Activated naive CD4-positive, alpha-beta T cell (primary cell): ENCODE results near the gene MBP.

Experiments
- DNase-seq, 4 experiments: peaks; one replicate each; lab custom pipeline; 2025; lab: John Stamatoyannopoulos, UW

MBP gene

GRCh38 chr18:77047803-77048419, 84.7 kb downstream of the MBP start:
- DNase-seq, result no peak

DNA sequence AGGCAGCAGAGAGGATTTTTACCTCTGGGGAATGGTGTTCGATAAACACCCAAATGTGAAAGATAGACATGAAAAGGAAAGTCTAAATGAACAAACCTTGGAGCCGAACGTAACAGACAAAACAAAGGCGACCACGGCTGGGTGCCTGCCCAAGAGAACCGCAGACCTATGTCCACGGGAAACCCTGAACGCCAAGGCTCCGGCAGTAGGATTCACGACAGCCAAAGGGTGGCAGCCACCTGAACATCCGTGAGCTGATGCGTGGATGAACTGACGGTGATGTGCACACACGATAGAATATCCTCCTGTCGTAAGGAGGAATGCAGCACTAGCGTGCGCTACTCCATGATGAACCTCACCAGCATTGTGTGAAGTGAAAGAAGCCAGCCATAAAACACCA, 85.6 kb downstream of the MBP start:
- DNase-seq, result no peak

DNA sequence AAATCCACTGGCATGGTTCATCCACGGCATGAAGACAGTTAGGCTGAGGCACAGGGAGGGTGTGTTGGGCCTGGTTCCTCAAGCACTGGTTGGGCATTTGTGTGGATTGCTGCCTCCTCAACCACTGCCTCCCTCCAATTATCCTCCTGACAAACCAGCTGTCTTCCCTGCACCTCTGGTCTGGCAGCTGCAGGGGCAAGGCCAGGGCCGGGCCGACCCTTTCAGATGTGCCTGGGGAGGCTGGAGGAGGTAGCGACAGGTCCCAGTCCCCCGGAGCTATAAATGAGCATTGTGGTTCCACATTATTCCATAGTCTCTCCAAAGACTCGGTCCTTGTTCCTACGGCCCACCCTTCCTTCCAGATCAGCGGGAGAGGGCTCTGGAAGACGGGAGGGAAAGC, 86.2 kb downstream of the MBP start:
- DNase-seq, result no peak

DNA sequence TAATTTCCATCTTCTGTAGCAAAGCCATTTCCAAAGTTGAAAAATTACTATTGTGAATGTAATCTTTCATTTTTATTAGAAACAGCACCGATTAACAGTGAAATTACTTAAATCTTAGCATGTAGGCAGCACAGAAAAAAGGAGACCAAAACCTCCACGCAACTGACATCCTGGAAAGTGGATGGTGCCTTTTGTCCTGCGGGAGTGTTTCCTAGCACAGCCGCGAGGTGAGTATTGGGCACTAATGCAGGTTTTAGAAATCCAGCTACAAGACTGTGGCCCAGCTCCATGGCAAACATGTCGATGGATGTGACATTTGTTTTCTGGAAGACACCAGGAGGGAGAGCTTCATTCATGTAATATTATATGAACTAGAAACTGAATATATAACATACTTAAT, 86.9 kb downstream of the MBP start:
- no peak for DNase-seq

DNA sequence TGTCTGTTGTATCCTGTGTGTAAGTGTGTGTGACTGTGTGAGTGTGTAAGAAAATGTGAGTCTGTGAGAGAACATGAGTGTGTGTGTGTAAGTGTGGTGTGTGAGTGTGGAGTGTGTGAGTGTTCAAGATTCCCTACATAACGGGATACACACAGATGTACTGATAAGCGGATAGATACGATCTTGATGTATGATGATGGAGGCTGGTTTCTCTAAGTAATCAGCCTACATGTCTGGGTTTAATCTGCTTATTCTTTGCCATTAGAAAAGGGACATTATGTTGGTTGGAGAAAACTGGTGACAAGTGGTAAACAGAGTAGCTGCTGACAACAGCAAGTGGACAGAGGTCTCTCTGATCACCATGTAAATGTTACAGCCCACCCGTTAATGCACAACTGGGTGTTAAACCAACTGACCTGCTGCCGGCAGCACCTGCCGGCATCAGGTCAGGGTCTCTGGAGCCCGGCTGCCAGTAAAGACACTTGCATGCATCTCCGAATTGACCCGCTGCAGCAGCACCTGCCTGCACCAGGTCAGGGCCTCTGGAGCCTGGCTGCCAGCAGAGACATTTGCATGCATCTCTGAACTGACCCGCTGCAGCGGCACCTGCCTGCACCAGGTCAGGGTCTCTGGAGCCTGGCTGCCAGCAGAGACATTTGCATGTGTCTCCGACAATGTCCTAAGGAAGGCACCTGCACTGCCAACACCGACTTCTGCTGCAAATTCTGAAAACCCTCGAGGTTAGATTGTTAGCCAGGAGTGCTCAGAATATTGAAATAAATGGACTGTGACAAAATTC, 87.5 kb downstream of the MBP start:
- DNase-seq, result no peak

DNA sequence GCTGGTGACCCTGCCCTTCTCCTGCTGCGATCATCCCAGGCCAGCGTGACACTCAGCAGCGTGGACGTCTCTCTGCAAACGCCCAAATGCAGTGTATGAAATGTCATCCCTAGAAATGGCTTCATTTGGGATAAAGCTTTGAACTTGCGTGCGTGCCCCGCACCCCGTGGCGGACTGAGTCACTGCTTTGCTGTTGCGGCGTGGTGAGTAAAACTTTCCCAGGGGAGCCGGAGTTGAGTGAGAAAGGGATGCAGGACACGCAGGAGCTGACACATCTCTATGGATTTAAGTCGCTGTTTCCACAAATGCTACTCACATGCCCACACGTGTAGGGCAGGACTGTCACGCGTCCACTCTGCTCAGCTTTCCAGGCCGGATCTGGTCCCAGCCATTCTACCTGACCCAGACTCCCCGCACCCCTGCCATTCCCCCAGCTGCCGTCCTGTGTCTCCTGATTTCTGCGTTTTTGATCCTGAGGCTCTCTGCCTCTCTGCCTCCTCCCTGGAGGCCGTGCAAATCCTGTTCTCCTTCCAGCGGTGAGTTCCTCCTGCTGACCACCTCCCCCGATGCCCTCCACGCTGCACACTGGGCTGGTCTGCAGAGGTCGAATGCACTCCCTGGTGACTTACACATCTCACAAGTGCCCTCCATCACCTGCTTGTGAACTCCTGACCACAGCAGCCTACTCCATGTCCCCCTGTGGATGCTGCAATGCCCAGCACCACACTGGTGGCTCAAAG, 88.9 kb downstream of the MBP start:
- DNase-seq, result no peak

- DNase-seq, result no peak
These were observed 90.0 kb downstream of the MBP start for GRCh38 chr18:77042583-77042982.

- DNase-seq, result no peak
These were observed 93.1 kb downstream of the MBP start for GRCh38 chr18:77039196-77040130.

DNA sequence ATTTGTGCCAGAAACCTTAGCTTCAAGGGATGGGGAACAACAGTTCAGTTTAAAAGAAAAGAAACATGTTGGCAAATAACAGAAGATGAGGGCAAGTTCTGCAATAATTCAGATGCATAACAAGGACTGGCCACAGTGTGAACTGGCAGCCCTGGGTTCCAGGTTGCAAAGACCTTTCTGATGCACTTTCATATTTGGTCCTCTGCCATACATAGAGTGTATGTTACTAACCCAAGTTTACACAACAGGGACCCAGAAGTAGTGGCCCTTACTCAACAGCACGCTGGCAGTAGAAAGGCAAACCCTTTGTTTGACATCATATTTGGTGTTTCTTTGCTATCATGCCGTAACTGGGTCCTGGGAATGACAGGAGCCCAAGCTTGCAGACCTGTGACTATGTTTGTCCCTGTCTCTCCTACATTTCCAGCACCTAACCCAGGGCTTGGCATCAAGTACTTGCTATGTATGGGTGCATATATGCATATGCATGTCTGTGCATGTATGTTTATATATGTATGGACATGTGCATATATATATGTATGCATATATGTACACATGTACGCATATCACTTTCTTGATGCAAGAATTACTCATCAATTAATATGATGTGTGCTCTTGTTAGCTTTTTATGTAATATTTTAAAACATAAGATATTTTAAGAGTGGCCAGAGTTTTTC, 94.3 kb downstream of the MBP start:
- no peak for DNase-seq

DNA sequence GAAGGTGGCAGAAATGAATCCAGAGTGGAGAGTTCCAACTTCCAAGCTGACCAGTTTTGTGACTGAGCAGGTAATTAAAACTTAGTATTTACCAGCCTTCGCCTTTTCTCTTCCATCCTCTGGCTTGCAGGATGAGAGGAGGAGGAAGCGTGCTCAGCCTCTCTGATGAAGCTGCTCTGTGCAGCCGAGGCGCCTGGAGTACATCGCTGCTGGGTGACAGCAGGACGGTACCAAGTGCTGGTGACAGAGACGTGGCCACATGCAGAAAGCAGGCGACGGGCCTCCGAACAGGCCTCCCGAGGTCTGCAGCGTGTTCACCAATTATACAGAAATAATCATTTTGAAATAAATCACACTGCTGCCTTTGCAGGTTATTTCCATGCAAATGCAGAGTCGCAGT, 95.0 kb downstream of the MBP start:
- no peak for DNase-seq

- DNase-seq, result no peak
These were observed 97.0 kb downstream of the MBP start for GRCh38 chr18:77035380-77036187.

DNA sequence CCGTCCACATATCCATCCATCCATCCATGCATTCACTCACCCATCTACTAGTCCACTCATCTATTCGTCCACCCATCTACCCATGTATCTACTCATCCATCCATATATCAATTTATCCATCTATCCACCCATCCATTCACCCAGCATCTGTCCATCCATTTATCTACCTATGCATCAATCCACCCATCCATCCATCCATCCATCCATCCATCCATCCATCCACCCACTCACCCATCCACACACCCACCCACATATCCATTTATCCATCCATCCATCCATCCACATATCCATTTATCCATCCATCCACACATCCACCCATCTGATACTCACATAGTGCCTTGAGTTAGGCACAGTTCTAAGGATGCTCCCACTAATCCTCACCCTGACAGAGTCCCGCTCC, 99.0 kb downstream of the MBP start:
- DNase-seq, result no peak

GRCh38 chr18:77032181-77032701, 100.3 kb downstream of the MBP start:
- DNase-seq, result no peak

DNA sequence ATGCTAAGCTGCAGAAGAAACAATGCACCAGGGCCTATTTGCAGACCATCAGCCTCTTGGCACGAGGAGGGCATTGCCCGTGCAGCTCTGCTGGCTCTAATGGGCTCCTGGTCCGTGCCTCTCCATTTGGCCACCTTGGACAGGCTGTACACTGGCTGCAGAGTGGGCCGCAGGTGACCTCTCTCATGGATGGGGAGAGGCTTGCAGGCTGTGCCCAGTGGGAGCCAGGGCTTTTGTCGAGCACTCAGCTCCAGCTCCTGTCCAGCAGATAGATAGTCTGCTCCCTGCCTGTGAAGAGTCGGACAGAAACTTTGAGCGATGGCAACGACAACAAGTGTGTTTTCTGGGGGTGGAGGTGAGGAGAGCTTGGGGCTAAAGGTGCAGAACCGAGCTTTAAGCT, 100.9 kb downstream of the MBP start:
- no peak for DNase-seq

- no peak for DNase-seq
These were observed 102.4 kb downstream of the MBP start for GRCh38 chr18:77030201-77030600.

- no peak for DNase-seq
These were observed 106.7 kb downstream of the MBP start for GRCh38 chr18:77025831-77026363.

DNA sequence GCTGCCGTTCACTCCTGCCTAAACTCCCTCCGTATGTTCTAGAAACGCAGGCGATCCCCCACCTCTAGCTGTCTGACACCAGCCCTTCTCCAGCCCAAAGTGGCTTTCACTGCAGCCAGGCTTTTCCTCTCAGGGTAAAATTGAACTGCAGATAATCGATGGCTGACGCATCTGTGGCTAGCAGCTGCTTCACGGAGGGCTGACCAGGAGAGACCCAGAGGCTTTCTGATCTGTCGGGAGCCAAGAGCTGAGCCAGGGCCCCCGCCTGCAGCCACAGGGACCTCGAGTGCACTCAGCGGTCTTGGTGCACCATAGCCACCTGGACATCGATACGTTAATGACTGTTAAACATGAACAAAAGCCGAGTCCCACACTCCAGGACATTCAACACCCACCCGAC, 107.5 kb downstream of the MBP start:
- no peak for DNase-seq

DNA sequence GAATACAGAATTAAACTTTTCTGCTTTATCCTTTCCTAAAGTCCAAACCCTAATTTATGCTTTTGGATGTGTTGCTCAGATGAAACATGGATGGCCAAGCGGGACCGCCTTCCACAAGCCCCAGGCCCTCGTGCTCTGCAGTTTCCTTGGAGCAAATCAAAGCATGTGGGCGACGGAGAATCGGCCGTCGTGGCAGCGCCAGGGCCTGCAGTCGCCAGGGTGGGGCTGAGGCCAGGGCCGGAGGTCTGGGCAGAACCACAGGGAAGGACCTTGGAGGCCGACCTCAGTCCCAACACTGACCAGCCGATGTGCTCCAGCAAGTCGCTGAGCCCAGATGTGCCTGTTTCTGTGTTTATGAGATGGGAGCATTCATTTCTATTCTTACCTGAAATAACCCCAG, 108.1 kb downstream of the MBP start:
- no peak for DNase-seq

DNA sequence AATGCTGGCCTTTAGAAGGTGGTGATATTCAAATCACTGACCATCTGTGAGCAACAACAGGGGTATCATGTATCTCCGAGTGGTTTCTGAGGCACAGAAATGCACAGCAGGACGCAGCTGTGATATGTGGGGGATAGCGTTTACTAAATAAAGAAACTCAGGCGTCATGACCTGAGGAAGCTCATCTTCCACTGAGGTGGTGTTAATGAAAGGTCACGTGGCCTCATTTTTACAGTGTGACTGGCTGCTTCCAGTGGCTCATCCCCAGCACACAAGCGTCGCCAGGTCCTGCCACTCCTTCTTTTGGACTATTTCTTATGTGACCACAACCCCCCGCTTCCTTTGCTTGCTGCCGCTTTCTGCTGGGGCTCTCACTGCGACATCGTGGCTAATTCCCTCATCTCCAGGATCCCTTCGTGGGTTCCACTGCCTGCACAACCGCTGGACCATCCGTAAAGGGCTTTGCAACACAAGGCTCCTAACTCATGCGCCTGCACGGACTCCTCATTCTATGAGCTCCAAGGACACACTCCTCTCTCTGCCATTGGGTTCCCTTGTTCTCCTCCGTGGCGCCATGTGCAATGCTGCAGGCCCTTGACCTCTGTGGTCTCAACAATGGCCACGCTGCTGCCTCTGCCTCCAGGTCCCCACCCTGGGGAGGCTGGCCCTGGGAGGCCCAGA, 109.3 kb downstream of the MBP start:
- DNase-seq, result no peak

DNA sequence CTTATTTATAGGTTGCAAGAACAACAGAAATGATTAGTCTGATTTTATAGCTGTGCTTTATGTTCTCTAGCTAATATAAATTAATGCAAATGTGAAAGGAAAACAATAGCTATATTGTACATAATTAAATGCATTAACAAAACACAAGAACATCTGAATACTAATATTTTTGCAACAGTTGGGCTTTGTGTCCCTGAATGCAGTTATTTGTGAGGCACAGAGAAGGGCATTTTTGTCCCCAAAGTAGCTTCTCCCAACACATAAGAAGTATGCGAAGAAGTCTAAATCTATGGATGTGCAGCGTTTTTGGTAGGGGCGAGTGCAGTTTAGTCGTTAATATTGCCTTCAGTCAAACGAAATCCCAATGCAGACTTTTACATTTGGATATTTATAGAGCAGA, 110.0 kb downstream of the MBP start:
- no peak for DNase-seq
